Measurements from ENCODE around the gene ATP6V0E1.

Gene ATP6V0E1

DNA sequence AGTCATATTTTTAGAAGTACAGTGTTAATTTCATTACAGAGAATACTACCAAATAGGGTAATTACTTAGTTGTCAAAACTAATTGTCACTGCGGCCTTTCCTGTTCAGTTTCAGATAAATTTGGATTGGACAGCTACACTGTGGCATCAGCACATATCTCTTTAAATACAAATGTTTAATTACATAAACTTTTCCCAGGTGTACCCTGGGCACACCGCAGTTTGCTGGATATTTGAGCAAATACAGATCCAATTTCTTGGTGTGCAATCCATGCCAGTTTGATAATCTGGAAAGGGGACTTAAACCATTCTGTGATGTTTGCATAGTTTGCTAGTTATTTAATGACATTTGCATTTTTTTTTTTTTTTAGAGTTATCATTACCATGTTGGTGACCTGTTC, 10.8 kb downstream of the ATP6V0E1 start:
- no peak for DNase-seq (ENCODE audit: low read depth)
- H3K4me3 ChIP-seq (ENCODE audit: control insufficient read depth, low read depth, low read length), result no peak overlapping the region
- TF ChIP-seq, protein P1, sequence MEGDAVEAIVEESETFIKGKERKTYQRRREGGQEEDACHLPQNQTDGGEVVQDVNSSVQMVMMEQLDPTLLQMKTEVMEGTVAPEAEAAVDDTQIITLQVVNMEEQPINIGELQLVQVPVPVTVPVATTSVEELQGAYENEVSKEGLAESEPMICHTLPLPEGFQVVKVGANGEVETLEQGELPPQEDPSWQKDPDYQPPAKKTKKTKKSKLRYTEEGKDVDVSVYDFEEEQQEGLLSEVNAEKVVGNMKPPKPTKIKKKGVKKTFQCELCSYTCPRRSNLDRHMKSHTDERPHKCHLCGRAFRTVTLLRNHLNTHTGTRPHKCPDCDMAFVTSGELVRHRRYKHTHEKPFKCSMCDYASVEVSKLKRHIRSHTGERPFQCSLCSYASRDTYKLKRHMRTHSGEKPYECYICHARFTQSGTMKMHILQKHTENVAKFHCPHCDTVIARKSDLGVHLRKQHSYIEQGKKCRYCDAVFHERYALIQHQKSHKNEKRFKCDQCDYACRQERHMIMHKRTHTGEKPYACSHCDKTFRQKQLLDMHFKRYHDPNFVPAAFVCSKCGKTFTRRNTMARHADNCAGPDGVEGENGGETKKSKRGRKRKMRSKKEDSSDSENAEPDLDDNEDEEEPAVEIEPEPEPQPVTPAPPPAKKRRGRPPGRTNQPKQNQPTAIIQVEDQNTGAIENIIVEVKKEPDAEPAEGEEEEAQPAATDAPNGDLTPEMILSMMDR (IDR thresholded peaks at IDR 0.05; ENCODE audit: control insufficient read depth, insufficient read depth, low read depth, low read length, missing control alignments), result no peak

GRCh38 chr5:172999372-172999973, 15.9 kb downstream of the ATP6V0E1 start:
- TF ChIP-seq, protein P1 (IDR thresholded peaks at IDR 0.05; ENCODE audit: control insufficient read depth, insufficient read depth, low read depth, low read length, missing control alignments), result no peak
- no peak for DNase-seq (ENCODE audit: low read depth)
- no peak overlapping the region for H3K4me3 ChIP-seq (ENCODE audit: control insufficient read depth, low read depth, low read length)

- no peak overlapping the region for H3K4me3 ChIP-seq (ENCODE audit: control insufficient read depth, low read depth, low read length)
- TF ChIP-seq, protein P1 (IDR thresholded peaks at IDR 0.05; ENCODE audit: control insufficient read depth, insufficient read depth, low read depth, low read length, missing control alignments), result no peak
- no peak for DNase-seq (ENCODE audit: low read depth)
Observed at GRCh38 chr5:172999974-173000373, 16.4 kb downstream of the ATP6V0E1 start.

DNA sequence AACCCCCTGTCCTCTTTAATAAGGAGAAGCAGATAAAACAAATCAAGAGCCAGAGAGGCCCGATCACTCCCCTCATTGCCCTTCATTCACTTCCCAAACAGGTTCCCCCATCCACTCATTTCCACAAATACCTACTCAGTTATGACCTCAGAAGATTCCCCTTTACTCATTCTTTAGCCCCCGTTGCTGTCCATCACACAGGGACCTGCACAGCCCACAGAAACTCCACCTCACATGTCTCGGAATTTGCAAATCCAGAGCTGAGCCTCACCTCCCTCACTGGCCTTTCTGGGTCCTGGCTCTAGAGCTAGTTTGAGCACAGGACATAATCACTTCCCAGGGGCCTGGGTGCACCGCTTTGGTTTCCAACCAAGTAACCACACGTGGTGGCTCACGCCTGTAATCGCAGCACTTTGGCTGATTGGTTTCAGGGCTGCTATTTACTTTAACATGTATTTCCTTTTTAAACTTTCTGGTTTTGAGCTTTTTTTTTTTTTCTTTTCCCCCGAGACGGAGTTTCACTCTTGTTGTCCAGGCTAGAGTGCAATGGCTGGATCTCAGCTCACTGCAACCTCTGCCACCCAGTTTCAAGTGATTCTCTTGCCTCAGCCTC, 17.8 kb downstream of the ATP6V0E1 start:
- TF ChIP-seq, protein P1 (IDR thresholded peaks at IDR 0.05; ENCODE audit: control insufficient read depth, insufficient read depth, low read depth, low read length, missing control alignments), result no peak
- DNase-seq (ENCODE audit: low read depth), result no peak
- H3K4me3 ChIP-seq (ENCODE audit: control insufficient read depth, low read depth, low read length), result no peak overlapping the region

DNA sequence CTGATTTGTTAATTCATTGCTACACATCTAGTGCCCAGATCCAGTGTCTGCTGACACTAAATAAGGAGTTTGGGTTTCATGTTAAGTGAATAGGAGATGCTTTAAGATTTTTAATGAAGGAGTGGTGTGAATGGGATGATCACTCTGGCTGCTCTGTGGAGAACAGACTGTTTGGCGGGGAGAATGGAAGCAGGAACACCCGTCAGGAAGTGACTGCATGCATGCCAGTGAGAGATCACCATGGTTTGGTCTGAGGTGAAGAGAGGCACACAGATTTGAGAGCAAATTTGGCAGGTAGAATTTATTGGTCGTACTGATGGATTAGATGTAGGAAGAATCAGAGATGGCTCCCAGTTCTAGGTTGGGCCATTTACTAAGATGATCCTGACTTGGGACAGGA, 19.8 kb downstream of the ATP6V0E1 start:
- H3K4me3 ChIP-seq (ENCODE audit: control insufficient read depth, low read depth, low read length), result no peak overlapping the region
- TF ChIP-seq, protein P1 (IDR thresholded peaks at IDR 0.05; ENCODE audit: control insufficient read depth, insufficient read depth, low read depth, low read length, missing control alignments), result no peak
- no peak for DNase-seq (ENCODE audit: low read depth)

DNA sequence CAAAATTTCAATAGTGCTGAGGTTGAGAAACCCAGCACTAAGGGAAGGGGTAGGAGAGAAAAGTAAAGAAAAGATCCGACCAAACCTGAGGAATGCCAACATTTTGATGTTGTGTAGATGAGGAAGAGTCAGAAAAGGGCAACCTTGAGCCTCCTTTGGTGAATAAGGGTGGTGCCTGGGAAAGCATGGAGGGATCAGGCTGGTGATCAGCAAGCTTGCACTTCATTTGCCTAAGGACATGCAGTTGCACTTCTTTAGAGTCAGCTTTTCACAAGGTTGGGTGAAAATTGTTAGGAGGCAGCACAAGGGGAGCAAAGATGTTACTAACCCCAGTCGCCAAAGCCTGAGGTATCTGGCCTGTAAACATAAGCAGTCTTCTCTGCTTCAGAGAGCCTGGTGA, 20.4 kb downstream of the ATP6V0E1 start:
- DNase-seq (ENCODE audit: low read depth), result no peak
- TF ChIP-seq, protein P1 (IDR thresholded peaks at IDR 0.05; ENCODE audit: control insufficient read depth, insufficient read depth, low read depth, low read length, missing control alignments), result no peak
- H3K4me3 ChIP-seq (ENCODE audit: control insufficient read depth, low read depth, low read length), result no peak overlapping the region
